Duodenal mucosa (tissue), 2 donors: ENCODE data around the gene NOS1.

Experiments
- H3K27ac ChIP-seq: one replicate; pipeline ENCODE4 v1.7.0; 2013; ENCODE audit warnings: low read depth, low read length
- H3K27me3 ChIP-seq, 2 donors: one replicate each; pipeline ENCODE4 v1.7.0; 2013; ENCODE audit warnings: low read length in 2 of 2, control low read depth in 1 of 2; ENCODE audit not compliant: insufficient read depth in 2 of 2, control insufficient read depth in 1 of 2
- H3K36me3 ChIP-seq, 2 donors: one replicate each; pipeline ENCODE4 v1.7.0; 2013; ENCODE audit warnings: low read length in 2 of 2, control low read depth in 1 of 2; ENCODE audit not compliant: insufficient read depth in 2 of 2, control insufficient read depth in 1 of 2
- H3K4me1 ChIP-seq, 2 donors: one replicate each; pipeline ENCODE4 v1.7.0; 2013; ENCODE audit warnings: low read length in 2 of 2, control low read depth in 1 of 2; ENCODE audit not compliant: insufficient read depth in 2 of 2, control insufficient read depth in 1 of 2
- H3K4me3 ChIP-seq, 2 donors: one replicate each; pipeline ENCODE4 v1.7.0; 2013; ENCODE audit warnings: low read length in 2 of 2, low read depth in 1 of 2
- H3K9ac ChIP-seq, 2 donors: one replicate each; pipeline ENCODE4 v1.7.0; 2013; ENCODE audit warnings: low read length in 2 of 2, low read depth in 1 of 2
- H3K9me3 ChIP-seq, 2 donors: one replicate each; pipeline ENCODE4 v1.7.0; 2013; ENCODE audit warnings: low read length in 2 of 2, control low read depth in 1 of 2; ENCODE audit not compliant: control insufficient read depth in 1 of 2

The NOS1 gene

GRCh38 chr12:117218149-117218548, 143.3 kb downstream of the NOS1 start:
- Histone ChIP-seq H3K4me3 (no peak overlapping the region), H3K4me1 (no peaks in the 10 kb centered on the region), H3K27ac (no peak overlapping the region), H3K27me3 (peaks cover 0 to 15% of the 10 kb centered on the region in 2 donors), H3K9me3 (no peaks in the 10 kb centered on the region), H3K36me3 (no peaks in the 10 kb centered on the region), H3K9ac (no peak overlapping the region)

- Histone ChIP-seq H3K4me1 (no peaks in the 10 kb centered on the region), H3K9ac (no peak overlapping the region), H3K9me3 (no peaks in the 10 kb centered on the region), H3K36me3 (no peaks in the 10 kb centered on the region), H3K4me3 (no peak overlapping the region), H3K27me3 (peaks cover 0 to 15% of the 10 kb centered on the region in 2 donors), H3K27ac (no peak overlapping the region)
Measured at GRCh38 chr12:117216686-117217085, 144.7 kb downstream of the NOS1 start.

DNA sequence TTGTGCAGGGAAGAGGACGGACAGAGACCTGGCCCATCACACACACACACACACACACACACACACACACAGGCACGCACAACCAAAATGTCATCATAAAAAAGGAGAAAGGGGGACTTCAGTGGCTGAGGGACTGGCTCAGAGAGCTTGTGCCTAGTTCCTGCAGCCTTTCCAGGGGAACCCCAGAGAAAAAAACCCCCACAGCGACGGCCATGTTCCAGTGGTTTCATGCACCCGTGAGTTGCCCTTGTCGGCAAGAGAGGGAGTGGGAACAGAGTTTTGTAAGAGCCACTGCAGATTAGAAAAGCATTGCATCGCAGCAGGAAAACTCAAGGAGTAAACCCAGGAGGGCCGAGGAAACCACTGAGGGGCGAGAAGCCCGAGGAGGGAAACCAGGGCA, 146.6 kb downstream of the NOS1 start:
- no peak overlapping the region for H3K27ac ChIP-seq
- H3K9ac ChIP-seq: no peak overlapping the region
- H3K36me3 ChIP-seq: no peaks in the 10 kb centered on the region
- no peaks in the 10 kb centered on the region for H3K9me3 ChIP-seq
- H3K4me1 ChIP-seq: no peaks in the 10 kb centered on the region
- peaks cover 0 to 5% of the 10 kb centered on the region in 2 donors for H3K27me3 ChIP-seq
- H3K4me3 ChIP-seq: no peak overlapping the region

DNA sequence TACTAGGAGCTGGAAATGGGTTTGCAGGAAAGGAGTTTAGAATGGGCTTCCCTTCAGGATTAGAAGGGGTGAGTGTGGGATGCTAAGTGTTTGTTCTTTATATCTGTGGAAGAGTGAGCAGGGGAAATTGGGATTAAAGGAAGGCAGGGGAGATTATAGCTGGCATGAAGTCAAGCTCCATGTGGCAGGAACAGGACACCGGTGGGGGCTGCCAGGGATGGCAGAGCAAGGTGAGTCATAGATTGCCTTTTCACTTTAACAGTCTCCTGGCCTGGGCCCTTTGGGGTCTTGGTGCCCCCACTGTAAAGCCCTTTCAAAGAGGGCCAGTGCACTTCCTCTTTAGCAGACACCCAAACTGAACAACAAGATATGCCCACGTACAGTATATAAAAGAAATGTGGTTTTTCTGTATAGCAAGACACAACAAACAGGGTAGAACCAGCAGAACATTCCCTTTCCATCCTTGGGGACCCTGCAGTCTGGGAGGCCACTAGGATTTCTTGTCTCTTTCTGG, 148.1 kb downstream of the NOS1 start:
- H3K36me3 ChIP-seq: no peaks in the 10 kb centered on the region
- H3K27me3 ChIP-seq: no peaks in the 10 kb centered on the region
- no peaks in the 10 kb centered on the region for H3K9me3 ChIP-seq
- H3K27ac ChIP-seq: no peak overlapping the region
- H3K9ac ChIP-seq: no peak overlapping the region
- H3K4me1 ChIP-seq: no peaks in the 10 kb centered on the region
- no peak overlapping the region for H3K4me3 ChIP-seq

- Histone ChIP-seq H3K27me3 (no peaks in the 10 kb centered on the region), H3K4me3 (no peak overlapping the region), H3K36me3 (no peaks in the 10 kb centered on the region), H3K9ac (no peak overlapping the region), H3K27ac (no peak overlapping the region), H3K4me1 (no peaks in the 10 kb centered on the region), H3K9me3 (no peaks in the 10 kb centered on the region)
Measured at GRCh38 chr12:117212563-117213190, 148.7 kb downstream of the NOS1 start.

GRCh38 chr12:117210266-117210918, 151.0 kb downstream of the NOS1 start:
- Histone ChIP-seq H3K27ac (no peak overlapping the region), H3K4me3 (no peak overlapping the region), H3K4me1 (no peaks in the 10 kb centered on the region), H3K9me3 (no peaks in the 10 kb centered on the region), H3K27me3 (no peaks in the 10 kb centered on the region), H3K9ac (no peak overlapping the region), H3K36me3 (no peaks in the 10 kb centered on the region)

DNA sequence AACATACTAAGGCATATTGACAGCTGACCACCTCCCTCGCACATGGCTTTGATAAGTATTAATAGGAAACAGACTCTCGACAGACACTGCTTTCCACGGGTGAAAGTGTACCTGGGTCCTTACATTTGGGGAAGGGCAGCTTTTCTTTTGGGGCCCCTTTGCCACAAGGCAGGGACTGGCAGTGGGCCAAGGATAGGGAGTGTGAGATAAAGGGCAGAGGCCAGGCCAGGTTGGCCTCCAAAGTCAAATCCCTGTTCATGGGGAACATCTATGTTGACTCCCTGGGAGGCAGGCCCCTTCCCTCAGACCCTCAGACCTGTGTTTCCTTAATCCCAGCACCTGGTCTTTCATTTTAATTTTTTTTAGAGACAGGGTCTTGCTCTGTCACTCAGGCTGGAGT, 151.8 kb downstream of the NOS1 start:
- no peak overlapping the region for H3K4me3 ChIP-seq
- H3K9ac ChIP-seq: no peak overlapping the region
- no peaks in the 10 kb centered on the region for H3K36me3 ChIP-seq
- H3K27me3 ChIP-seq: no peaks in the 10 kb centered on the region
- no peaks in the 10 kb centered on the region for H3K9me3 ChIP-seq
- H3K27ac ChIP-seq: no peak overlapping the region
- H3K4me1 ChIP-seq: no peaks in the 10 kb centered on the region

GRCh38 chr12:117208811-117209455, 152.5 kb downstream of the NOS1 start:
- no peak overlapping the region for H3K9ac ChIP-seq
- H3K27ac ChIP-seq: no peak overlapping the region
- H3K4me3 ChIP-seq: no peak overlapping the region
- H3K4me1 ChIP-seq: no peaks in the 10 kb centered on the region
- no peaks in the 10 kb centered on the region for H3K27me3 ChIP-seq
- no peaks in the 10 kb centered on the region for H3K36me3 ChIP-seq
- no peaks in the 10 kb centered on the region for H3K9me3 ChIP-seq

DNA sequence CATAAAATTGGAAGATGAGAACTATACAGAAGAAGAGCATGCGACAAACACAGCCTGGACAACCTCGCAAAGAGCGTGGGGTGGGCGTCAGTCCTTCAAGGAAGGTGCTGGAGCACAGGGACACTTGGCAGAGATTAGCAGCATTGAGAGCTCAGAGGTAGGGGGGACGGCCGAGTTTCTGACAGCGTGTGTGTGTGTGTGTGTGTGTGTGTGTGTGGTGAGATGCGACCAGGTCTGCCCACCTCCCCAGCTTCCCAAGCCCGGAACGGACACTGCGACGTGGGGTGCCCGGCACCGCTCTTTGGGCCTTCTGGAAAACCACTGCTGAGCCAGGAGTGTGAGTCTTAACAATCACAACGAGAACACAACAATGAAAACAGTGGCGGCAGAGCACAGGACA, 153.2 kb downstream of the NOS1 start:
- Histone ChIP-seq H3K36me3 (no peaks in the 10 kb centered on the region), H3K4me3 (no peak overlapping the region), H3K9ac (no peak overlapping the region), H3K27me3 (no peaks in the 10 kb centered on the region), H3K9me3 (no peaks in the 10 kb centered on the region), H3K4me1 (no peaks in the 10 kb centered on the region), H3K27ac (no peak overlapping the region)

GRCh38 chr12:117207675-117208074, 153.8 kb downstream of the NOS1 start:
- Histone ChIP-seq H3K27ac (no peak overlapping the region), H3K27me3 (no peaks in the 10 kb centered on the region), H3K9ac (no peak overlapping the region), H3K36me3 (no peaks in the 10 kb centered on the region), H3K4me3 (no peak overlapping the region), H3K4me1 (no peaks in the 10 kb centered on the region), H3K9me3 (no peaks in the 10 kb centered on the region)
